ENCODE results near the gene GTF2A1L.
"Not testable (repeated sequence)": the region's sequence is repeated elsewhere in the genome, so short reads cannot be mapped to it uniquely, and the experiment has no call there.

Gene GTF2A1L

DNA sequence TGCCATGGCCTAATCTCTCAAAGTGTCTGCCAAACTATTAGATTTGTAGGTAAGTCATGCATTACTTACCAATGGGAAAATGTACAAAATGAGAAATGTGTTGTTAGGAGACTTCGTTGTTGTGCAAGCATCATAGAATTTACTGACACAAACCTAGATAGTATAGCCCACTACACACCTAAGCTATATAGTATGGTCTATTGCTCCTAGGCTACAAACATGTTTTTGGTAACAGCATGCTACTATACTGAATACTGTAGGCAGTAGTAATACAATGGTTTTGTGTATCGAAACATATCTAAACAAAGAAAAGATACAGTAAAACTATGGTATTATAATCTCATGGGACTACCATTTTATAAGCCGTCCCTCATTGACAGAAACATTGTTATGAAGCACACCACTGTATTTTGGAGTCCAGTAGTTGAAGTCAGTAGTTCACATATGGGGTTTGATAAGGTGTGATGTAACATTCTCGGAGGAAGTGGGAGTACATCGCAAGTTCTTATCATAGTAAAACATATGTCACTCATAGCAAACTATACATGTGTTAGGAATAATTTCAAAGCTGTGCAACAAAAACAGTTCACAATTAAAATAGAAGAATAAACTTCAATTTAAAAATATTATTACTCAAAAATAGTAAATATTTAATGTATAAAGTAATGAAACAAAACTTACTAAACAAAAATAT lies 12.0 kb upstream of the GTF2A1L start:
- Histone ChIP-seq H3K36me3 (ENCODE audit: control insufficient read depth in 1 of 2, insufficient read depth in 2 of 2, low read length in 2 of 2) (no peaks in the 10 kb centered on the region), H3K27me3 (ENCODE audit: control insufficient read depth in 1 of 2, insufficient read depth in 2 of 2, low read length in 2 of 2) (no peaks in the 10 kb centered on the region), H3K9me3 (ENCODE audit: control insufficient read depth in 1 of 2, low read length in 2 of 2) (no peaks in the 10 kb centered on the region), H3K4me1 (ENCODE audit: control insufficient read depth in 1 of 2, insufficient read depth in 2 of 2, low read length in 2 of 2) (no peaks in the 10 kb centered on the region), H3K27ac (ENCODE audit: low read depth, low read length) (no peak overlapping the region), H3K4me3 (ENCODE audit: low read depth in 1 of 2, low read length in 2 of 2) (no peak overlapping the region), H3K9ac (ENCODE audit: low read depth in 1 of 2, low read length in 2 of 2) (no peak overlapping the region)

DNA sequence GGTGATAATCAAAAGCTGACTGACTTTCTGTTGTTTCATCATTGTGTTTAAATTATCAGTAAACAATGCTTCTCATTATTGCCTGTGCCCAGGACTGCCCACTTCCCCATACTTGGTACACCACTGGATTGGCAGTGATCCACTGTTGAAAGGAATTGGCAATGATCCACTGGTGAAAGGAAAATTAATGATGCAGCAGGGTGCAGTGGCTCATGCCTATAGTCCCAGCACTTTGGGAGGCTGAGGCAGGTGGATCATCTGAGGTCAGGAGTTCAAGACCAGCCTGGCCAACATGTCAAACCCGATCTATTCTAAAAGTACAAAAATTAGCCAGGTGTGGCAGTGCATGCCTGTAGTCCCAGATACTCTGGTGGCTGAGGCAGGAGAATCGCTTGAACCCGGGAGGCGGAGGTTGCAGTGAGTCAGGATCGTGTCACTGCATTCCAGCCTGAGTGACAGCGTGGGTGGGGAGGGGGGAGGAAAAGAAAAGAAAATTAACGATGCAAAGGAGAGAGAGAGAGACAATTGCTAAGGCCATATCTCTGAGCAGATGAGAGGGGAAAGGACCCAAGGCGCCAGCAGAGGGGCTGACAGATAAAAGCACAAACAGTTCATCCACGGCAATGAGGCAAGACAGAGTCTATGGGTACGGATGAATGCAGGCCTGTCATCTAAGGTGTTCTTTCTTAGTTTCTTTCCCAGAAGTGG lies 10.2 kb upstream of the GTF2A1L start:
- H3K27me3 ChIP-seq (ENCODE audit: control insufficient read depth in 1 of 2, insufficient read depth in 2 of 2, low read length in 2 of 2), result no peaks in the 10 kb centered on the region
- H3K9me3 ChIP-seq (ENCODE audit: control insufficient read depth in 1 of 2, low read length in 2 of 2), result no peaks in the 10 kb centered on the region
- no peaks in the 10 kb centered on the region for H3K36me3 ChIP-seq (ENCODE audit: control insufficient read depth in 1 of 2, insufficient read depth in 2 of 2, low read length in 2 of 2)
- H3K9ac ChIP-seq (ENCODE audit: low read depth in 1 of 2, low read length in 2 of 2), result no peak overlapping the region
- H3K4me3 ChIP-seq (ENCODE audit: low read depth in 1 of 2, low read length in 2 of 2), result no peak overlapping the region
- no peak overlapping the region for H3K27ac ChIP-seq (ENCODE audit: low read depth, low read length)
- no peaks in the 10 kb centered on the region for H3K4me1 ChIP-seq (ENCODE audit: control insufficient read depth in 1 of 2, insufficient read depth in 2 of 2, low read length in 2 of 2)

DNA sequence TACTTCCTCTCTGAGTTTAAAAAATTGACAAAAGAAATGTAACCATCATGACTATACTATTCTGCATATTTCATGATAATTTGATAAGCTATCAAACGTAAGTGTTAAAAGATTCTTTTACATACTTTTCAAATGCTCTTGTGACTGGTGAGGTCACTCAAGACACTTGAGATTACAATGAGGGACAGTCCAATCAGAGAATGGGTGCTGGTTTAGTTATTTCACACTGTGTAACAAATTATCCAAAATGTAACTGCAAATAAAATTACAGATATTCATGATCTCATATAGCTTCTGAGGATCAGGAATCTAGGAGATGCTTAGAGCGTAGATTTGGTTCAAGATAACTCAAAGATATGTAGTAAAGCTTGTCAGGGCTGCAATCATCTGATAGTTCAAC lies 4.4 kb upstream of the GTF2A1L start:
- Histone ChIP-seq H3K9ac (ENCODE audit: low read depth in 1 of 2, low read length in 2 of 2) (no peak overlapping the region), H3K27me3 (ENCODE audit: control insufficient read depth in 1 of 2, insufficient read depth in 2 of 2, low read length in 2 of 2) (no peaks in the 10 kb centered on the region), H3K9me3 (ENCODE audit: control insufficient read depth in 1 of 2, low read length in 2 of 2) (peaks cover 0 to 4% of the 10 kb centered on the region in 2 donors), H3K27ac (ENCODE audit: low read depth, low read length) (no peak overlapping the region), H3K4me3 (ENCODE audit: low read depth in 1 of 2, low read length in 2 of 2) (no peak overlapping the region), H3K36me3 (ENCODE audit: control insufficient read depth in 1 of 2, insufficient read depth in 2 of 2, low read length in 2 of 2) (no peaks in the 10 kb centered on the region), H3K4me1 (ENCODE audit: control insufficient read depth in 1 of 2, insufficient read depth in 2 of 2, low read length in 2 of 2) (no peaks in the 10 kb centered on the region)

- not testable (repeated sequence) for H3K27ac ChIP-seq (ENCODE audit: low read depth, low read length); H3K4me1 ChIP-seq (ENCODE audit: control insufficient read depth in 1 of 2, insufficient read depth in 2 of 2, low read length in 2 of 2); H3K9ac ChIP-seq (ENCODE audit: low read depth in 1 of 2, low read length in 2 of 2); H3K36me3 ChIP-seq (ENCODE audit: control insufficient read depth in 1 of 2, insufficient read depth in 2 of 2, low read length in 2 of 2); H3K4me3 ChIP-seq (ENCODE audit: low read depth in 1 of 2, low read length in 2 of 2); H3K27me3 ChIP-seq (ENCODE audit: control insufficient read depth in 1 of 2, insufficient read depth in 2 of 2, low read length in 2 of 2); H3K9me3 ChIP-seq (ENCODE audit: control insufficient read depth in 1 of 2, low read length in 2 of 2)
These were observed 3.1 kb upstream of the GTF2A1L start for GRCh38 chr2:48614581-48614980.

- Histone ChIP-seq H3K27ac (ENCODE audit: low read depth, low read length) (no peak overlapping the region), H3K4me3 (ENCODE audit: low read depth in 1 of 2, low read length in 2 of 2) (no peak overlapping the region), H3K36me3 (ENCODE audit: control insufficient read depth in 1 of 2, insufficient read depth in 2 of 2, low read length in 2 of 2) (no peaks in the 10 kb centered on the region), H3K4me1 (ENCODE audit: control insufficient read depth in 1 of 2, insufficient read depth in 2 of 2, low read length in 2 of 2) (no peaks in the 10 kb centered on the region), H3K27me3 (ENCODE audit: control insufficient read depth in 1 of 2, insufficient read depth in 2 of 2, low read length in 2 of 2) (no peaks in the 10 kb centered on the region), H3K9me3 (ENCODE audit: control insufficient read depth in 1 of 2, low read length in 2 of 2) (no peaks in the 10 kb centered on the region), H3K9ac (ENCODE audit: low read depth in 1 of 2, low read length in 2 of 2) (no peak overlapping the region)
These were observed 1.9 kb downstream of the GTF2A1L start for GRCh38 chr2:48619526-48619925.

- Histone ChIP-seq H3K9ac (ENCODE audit: low read depth in 1 of 2, low read length in 2 of 2) (no peak overlapping the region), H3K4me1 (ENCODE audit: control insufficient read depth in 1 of 2, insufficient read depth in 2 of 2, low read length in 2 of 2) (no peaks in the 10 kb centered on the region), H3K27ac (ENCODE audit: low read depth, low read length) (no peak overlapping the region), H3K4me3 (ENCODE audit: low read depth in 1 of 2, low read length in 2 of 2) (no peak overlapping the region), H3K9me3 (ENCODE audit: control insufficient read depth in 1 of 2, low read length in 2 of 2) (peaks cover under 1 to 2% of the 10 kb centered on the region in 2 donors), H3K36me3 (ENCODE audit: control insufficient read depth in 1 of 2, insufficient read depth in 2 of 2, low read length in 2 of 2) (no peaks in the 10 kb centered on the region), H3K27me3 (ENCODE audit: control insufficient read depth in 1 of 2, insufficient read depth in 2 of 2, low read length in 2 of 2) (no peaks in the 10 kb centered on the region)
These were observed 2.9 kb downstream of the GTF2A1L start for GRCh38 chr2:48620604-48621003.

- H3K4me3 ChIP-seq (ENCODE audit: low read depth in 1 of 2, low read length in 2 of 2); H3K9me3 ChIP-seq (ENCODE audit: control insufficient read depth in 1 of 2, low read length in 2 of 2); H3K4me1 ChIP-seq (ENCODE audit: control insufficient read depth in 1 of 2, insufficient read depth in 2 of 2, low read length in 2 of 2); H3K36me3 ChIP-seq (ENCODE audit: control insufficient read depth in 1 of 2, insufficient read depth in 2 of 2, low read length in 2 of 2); H3K9ac ChIP-seq (ENCODE audit: low read depth in 1 of 2, low read length in 2 of 2); H3K27me3 ChIP-seq (ENCODE audit: control insufficient read depth in 1 of 2, insufficient read depth in 2 of 2, low read length in 2 of 2); H3K27ac ChIP-seq (ENCODE audit: low read depth, low read length): not testable (repeated sequence)
These were observed 5.0 kb downstream of the GTF2A1L start for GRCh38 chr2:48622691-48623090.

DNA sequence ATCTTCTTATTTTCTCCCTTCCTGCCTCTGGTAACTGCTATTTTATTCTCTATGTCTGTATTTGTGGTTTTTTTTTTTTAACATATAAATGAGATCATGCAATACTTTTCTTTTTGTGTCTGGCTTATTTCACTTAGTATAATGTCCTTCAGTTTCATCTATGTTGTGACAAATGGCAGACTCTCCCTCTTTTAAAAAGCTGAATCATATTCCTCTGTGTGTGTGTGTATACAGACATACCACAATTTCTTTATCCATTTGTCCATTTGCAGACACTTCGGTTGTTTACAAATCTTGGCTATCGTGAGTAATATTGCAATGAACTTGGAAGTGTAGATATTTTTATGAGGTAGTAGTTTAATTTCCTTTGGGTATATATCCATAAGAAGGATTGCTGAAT lies 7.0 kb downstream of the GTF2A1L start:
- Histone ChIP-seq H3K9ac (ENCODE audit: low read depth in 1 of 2, low read length in 2 of 2) (no peak overlapping the region), H3K27me3 (ENCODE audit: control insufficient read depth in 1 of 2, insufficient read depth in 2 of 2, low read length in 2 of 2) (no peaks in the 10 kb centered on the region), H3K4me3 (ENCODE audit: low read depth in 1 of 2, low read length in 2 of 2) (no peak overlapping the region), H3K4me1 (ENCODE audit: control insufficient read depth in 1 of 2, insufficient read depth in 2 of 2, low read length in 2 of 2) (no peaks in the 10 kb centered on the region), H3K36me3 (ENCODE audit: control insufficient read depth in 1 of 2, insufficient read depth in 2 of 2, low read length in 2 of 2) (no peaks in the 10 kb centered on the region), H3K9me3 (ENCODE audit: control insufficient read depth in 1 of 2, low read length in 2 of 2) (peaks cover 5 to 6% of the 10 kb centered on the region in 2 donors), H3K27ac (ENCODE audit: low read depth, low read length) (no peak overlapping the region)

GRCh38 chr2:48626047-48626446 lies 8.4 kb downstream of the GTF2A1L start:
- Histone ChIP-seq H3K4me3 (ENCODE audit: low read depth in 1 of 2, low read length in 2 of 2) (no peak overlapping the region), H3K36me3 (ENCODE audit: control insufficient read depth in 1 of 2, insufficient read depth in 2 of 2, low read length in 2 of 2) (no peaks in the 10 kb centered on the region), H3K4me1 (ENCODE audit: control insufficient read depth in 1 of 2, insufficient read depth in 2 of 2, low read length in 2 of 2) (no peaks in the 10 kb centered on the region), H3K27me3 (ENCODE audit: control insufficient read depth in 1 of 2, insufficient read depth in 2 of 2, low read length in 2 of 2) (no peaks in the 10 kb centered on the region), H3K27ac (ENCODE audit: low read depth, low read length) (no peak overlapping the region), H3K9ac (ENCODE audit: low read depth in 1 of 2, low read length in 2 of 2) (no peak overlapping the region), H3K9me3 (ENCODE audit: control insufficient read depth in 1 of 2, low read length in 2 of 2) (peaks cover 5 to 6% of the 10 kb centered on the region in 2 donors)

DNA sequence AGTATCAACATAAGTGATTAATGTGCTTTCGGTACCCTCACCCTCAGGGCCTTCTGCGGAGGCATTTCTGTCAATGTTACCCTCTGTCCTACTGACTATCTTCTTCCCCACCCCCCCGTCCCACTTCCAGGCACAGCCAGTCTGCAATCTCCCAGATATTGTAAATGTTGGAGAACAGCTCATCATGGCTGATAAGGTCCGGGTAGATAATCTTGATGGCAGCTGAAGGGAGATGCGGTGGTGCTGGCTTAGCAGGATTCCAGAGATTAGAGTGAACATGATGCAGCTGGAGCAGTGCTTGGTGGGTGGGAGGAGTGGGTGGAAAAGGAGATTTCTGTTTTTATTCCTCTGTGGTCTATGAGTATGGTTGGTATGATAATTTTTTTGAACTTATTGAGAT lies 15.5 kb downstream of the GTF2A1L start:
- no peak overlapping the region for H3K9ac ChIP-seq (ENCODE audit: low read depth in 1 of 2, low read length in 2 of 2)
- H3K4me1 ChIP-seq (ENCODE audit: control insufficient read depth in 1 of 2, insufficient read depth in 2 of 2, low read length in 2 of 2), result no peaks in the 10 kb centered on the region
- no peaks in the 10 kb centered on the region for H3K27me3 ChIP-seq (ENCODE audit: control insufficient read depth in 1 of 2, insufficient read depth in 2 of 2, low read length in 2 of 2)
- H3K9me3 ChIP-seq (ENCODE audit: control insufficient read depth in 1 of 2, low read length in 2 of 2), result no peaks in the 10 kb centered on the region
- no peak overlapping the region for H3K27ac ChIP-seq (ENCODE audit: low read depth, low read length)
- H3K4me3 ChIP-seq (ENCODE audit: low read depth in 1 of 2, low read length in 2 of 2), result no peak overlapping the region
- H3K36me3 ChIP-seq (ENCODE audit: control insufficient read depth in 1 of 2, insufficient read depth in 2 of 2, low read length in 2 of 2), result no peaks in the 10 kb centered on the region
